GM21529 (cell line): ENCODE results near the gene NFRKB.

Experiments
- ATAC-seq: cut with Tn5 transposase; IDR thresholded peaks from one replicate; pipeline ENCODE4 v1.9.1; 2021; ENCODE audit not compliant: unreplicated experiment

The NFRKB gene

GRCh38 chr11:129846508-129847335 lies 48.7 kb downstream of the NFRKB start:
- no peak for ATAC-seq
